ENCODE results near the gene TMEM109.

DNA sequence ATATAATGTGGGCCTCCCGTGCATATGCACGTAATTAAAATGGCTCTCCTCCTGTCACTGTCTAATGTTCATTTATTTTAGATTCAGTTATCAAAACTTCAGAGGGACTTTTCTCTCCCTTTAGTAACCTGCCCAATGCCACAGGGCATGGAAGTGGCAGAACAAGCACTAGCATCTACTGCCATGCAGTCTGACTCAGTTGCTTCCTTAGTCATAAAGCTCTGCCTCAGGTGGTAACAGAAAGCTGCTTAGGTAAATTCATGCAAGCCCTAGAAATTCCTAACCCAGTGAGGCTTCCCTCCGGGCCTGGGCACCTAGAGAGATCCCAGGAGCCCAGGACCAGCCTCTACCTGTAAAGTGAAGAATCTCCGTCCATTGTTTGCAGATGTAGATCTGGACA lies 16.5 kb upstream of the TMEM109 start:
- TF ChIP-seq CTCF (tag by site-specific recombination; IDR thresholded peaks at IDR 0.05), result no peak
- TF ChIP-seq ZNF10 (tag by site-specific recombination; IDR thresholded peaks at IDR 0.05), result no peak
- no peak for TF ChIP-seq YY2 (tag by site-specific recombination; IDR thresholded peaks at IDR 0.05)
- no peak for TF ChIP-seq RBAK (tag by site-specific recombination; IDR thresholded peaks at IDR 0.05)
- no peak for TF ChIP-seq ZNF23 (tag by site-specific recombination; IDR thresholded peaks at IDR 0.05; ENCODE audit: borderline replicate concordance)
- no peak for TF ChIP-seq PBX3 (CRISPR knock-in tag; IDR thresholded peaks at IDR 0.05)
- TF ChIP-seq ZBTB48 (tag by site-specific recombination; IDR thresholded peaks at IDR 0.05), result no peak
- no peak for TF ChIP-seq REPIN1 (tag by site-specific recombination; IDR thresholded peaks at IDR 0.05; ENCODE audit: low read depth)
- no peak for TF ChIP-seq ZNF521 (tag by site-specific recombination; IDR thresholded peaks at IDR 0.05)
- TF ChIP-seq ZBTB7A (tag by site-specific recombination; IDR thresholded peaks at IDR 0.05; ENCODE audit: low read depth), result no peak
- no peak for TF ChIP-seq ZNF350 (tag by site-specific recombination; IDR thresholded peaks at IDR 0.05)

Data from HEK293 (cell line).